CD8-positive, alpha-beta memory T cell (primary cell): ENCODE measurements around the gene UBQLN4. TPM values are rescaled to one million over a fixed set of nuclear protein-coding genes. Genes with fewer than 3 reads are reported as not detected.

Source experiments
- CTCF ChIA-PET: fragments of 350-600 bp; sonication (Branson Sonifier 250); formaldehyde crosslinking; loops from one replicate; lab custom pipeline; 2021; ENCODE audit warnings: antibody characterized with exemption; lab: Charles Lee
- POLR2A ChIA-PET: fragments of 350-600 bp; sonication (Branson Sonifier 250); formaldehyde crosslinking; loops from one replicate; lab custom pipeline; 2021; ENCODE audit warnings: antibody characterized with exemption; lab: Charles Lee
- DNase-seq, 5 donors: peaks; one replicate each; pipeline versions ENCODE4 v3.0.0 to v3.0.0-alpha.2; 2020 to 2022; ENCODE audit warnings: mixed read lengths in 1 of 5
- H3K27ac ChIP-seq: one replicate; pipeline ENCODE4 v1.7.0; 2013; ENCODE audit warnings: low read depth, mild to moderate bottlenecking, low read length, moderate library complexity
- H3K27me3 ChIP-seq: 2 replicates; pipeline ENCODE4 v1.7.0; 2013; ENCODE audit warnings: low read length, mild to moderate bottlenecking; ENCODE audit not compliant: insufficient read depth, poor library complexity, severe bottlenecking
- H3K36me3 ChIP-seq: 2 replicates; pipeline ENCODE4 v1.7.0; 2013; ENCODE audit warnings: mild to moderate bottlenecking, low read length, moderate library complexity; ENCODE audit not compliant: insufficient read depth
- H3K4me1 ChIP-seq: 2 replicates; pipeline ENCODE4 v1.7.0; 2013; ENCODE audit warnings: mild to moderate bottlenecking, low read length, moderate library complexity; ENCODE audit not compliant: insufficient read depth
- H3K4me3 ChIP-seq: 2 replicates; pipeline ENCODE4 v1.7.0; 2013; ENCODE audit warnings: mild to moderate bottlenecking, low read length
- H3K9me3 ChIP-seq: 2 replicates; pipeline ENCODE4 v1.7.0; 2013; ENCODE audit warnings: mild to moderate bottlenecking, low read length
- H3K27ac Mint-ChIP-seq, 8 donors: one replicate each; pipeline ENCODE4 v1.8.0; 2020 to 2021; ENCODE audit warnings: mixed read lengths in 8 of 8, mild to moderate bottlenecking in 6 of 8, inconsistent platforms in 3 of 8, moderate library complexity in 3 of 8
- H3K27me3 Mint-ChIP-seq, 2 donors: one replicate each; pipeline ENCODE4 v1.8.0; 2020 to 2021; ENCODE audit warnings: mixed read lengths in 2 of 2, mild to moderate bottlenecking in 1 of 2, moderate library complexity in 1 of 2
- H3K36me3 Mint-ChIP-seq, 3 donors: one replicate each; pipeline ENCODE4 v1.8.0; 2020 to 2021; ENCODE audit warnings: mixed read lengths in 3 of 3, inconsistent platforms in 1 of 3, mild to moderate bottlenecking in 1 of 3
- H3K4me1 Mint-ChIP-seq, 3 donors: one replicate each; pipeline ENCODE4 v1.8.0; 2020 to 2021; ENCODE audit warnings: mixed read lengths in 3 of 3, inconsistent platforms in 1 of 3, mild to moderate bottlenecking in 1 of 3
- H3K4me3 Mint-ChIP-seq, 7 donors: one replicate each; pipeline ENCODE4 v1.8.0; 2020 to 2021; ENCODE audit warnings: mixed read lengths in 7 of 7, mild to moderate bottlenecking in 6 of 7, moderate library complexity in 4 of 7, inconsistent platforms in 2 of 7
- H3K9me3 Mint-ChIP-seq, 5 donors: one replicate each; pipeline ENCODE4 v1.8.0; 2020 to 2022; ENCODE audit warnings: mixed read lengths in 5 of 5, mild to moderate bottlenecking in 3 of 5, moderate library complexity in 2 of 5, inconsistent platforms in 1 of 5
- polyA plus RNA-seq: library from polyadenylated mRNA; unstranded; fragments of 300-500 nt; fragmentation: Illumina TruSeq; gene quantifications from one replicate; pipeline ENCODE4 v1.2.3, GENCODE V29; 2021
- total RNA-seq, 2 experiments: library from RNA; stranded (reverse); gene quantifications; one replicate each; pipeline ENCODE4 v1.2.3, GENCODE V29; 2021

UBQLN4 gene
- total and polyA plus RNA-seq, 3 experiments from 2014 or later = 15.6 to 61.9 (median 59.4) TPM

GRCh38 chr1:155993595-155993994, 60.0 kb downstream of the UBQLN4 start:
- Mint-ChIP-seq H3K27ac (peak overlapping the region in 2 of 8 donors; percentile 47 to 85), H3K27me3 (peaks cover 0 to 2% of the 10 kb centered on the region in 2 donors), H3K4me1 (peaks cover 10 to 13% (median 10%) of the 10 kb centered on the region in 3 donors), H3K4me3 (no peak overlapping the region), H3K36me3 (no peaks in the 10 kb centered on the region), H3K9me3 (no peaks in the 10 kb centered on the region)
- Histone ChIP-seq H3K27ac (no peak overlapping the region), H3K27me3 (no peaks in the 10 kb centered on the region), H3K9me3 (no peaks in the 10 kb centered on the region), H3K4me1 (peaks cover 11% of the 10 kb centered on the region), H3K36me3 (no peaks in the 10 kb centered on the region), H3K4me3 (no peak overlapping the region)
- ChIA-PET CTCF (no interaction called here), POLR2A (interaction anchor here (0.6 kb wide), 1 partner anchor 205 kb away, joined by 3 read pairs; no protein-coding TSS in a partner anchor)
- DNase-seq = no peak

- H3K4me3 Mint-ChIP-seq = no peak overlapping the region
- no peaks in the 10 kb centered on the region for H3K36me3 Mint-ChIP-seq
- no peak overlapping the region for H3K27ac Mint-ChIP-seq
Observed at GRCh38 chr1:155990005-155990739, 63.4 kb downstream of the UBQLN4 start.

GRCh38 chr1:155989242-155990004, 64.2 kb downstream of the UBQLN4 start:
- peak; percentile 64 to 86 (median 70) for DNase-seq
- ChIA-PET CTCF (interaction anchor here (0.5 to 4.4 kb wide), 22 partner anchors 10 to 233 kb away, joined by 3 to 44 read pairs (median 4); partner anchors contain the start of genes ARHGEF2 and KHDC4), POLR2A (interaction anchor here (0.6 to 1.8 kb wide), 5 partner anchors 10 to 55 kb away, joined by 3 to 8 read pairs (median 5); partner anchors contain the start of gene KHDC4)
- H3K4me1 ChIP-seq = peaks cover 11% of the 10 kb centered on the region
- no peaks in the 10 kb centered on the region for H3K36me3 ChIP-seq
- Mint-ChIP-seq H3K9me3 (no peaks in the 10 kb centered on the region), H3K4me1 (peaks cover 10 to 14% (median 10%) of the 10 kb centered on the region in 3 donors), H3K36me3 (no peaks in the 10 kb centered on the region), H3K27ac (peak overlapping the region in 2 of 8 donors; percentile 56 to 71), H3K27me3 (no peaks in the 10 kb centered on the region), H3K4me3 (no peak overlapping the region)
- no peak overlapping the region for H3K27ac ChIP-seq
- H3K27me3 ChIP-seq = no peaks in the 10 kb centered on the region
- no peaks in the 10 kb centered on the region for H3K9me3 ChIP-seq
- no peak overlapping the region for H3K4me3 ChIP-seq

More at GRCh38 chr1:155990005-155990739, 63.4 kb downstream of the UBQLN4 start:
- Histone ChIP-seq H3K4me3 (no peak overlapping the region), H3K4me1 (peaks cover 11% of the 10 kb centered on the region), H3K9me3 (no peaks in the 10 kb centered on the region), H3K36me3 (no peaks in the 10 kb centered on the region), H3K27ac (no peak overlapping the region), H3K27me3 (no peaks in the 10 kb centered on the region)
- CTCF ChIA-PET = interaction anchor here (0.5 to 4.4 kb wide), 22 partner anchors 11 to 234 kb away, joined by 3 to 44 read pairs (median 4); partner anchors contain the start of genes ARHGEF2 and KHDC4
- H3K27me3 Mint-ChIP-seq = no peaks in the 10 kb centered on the region
- DNase-seq = no peak
- POLR2A ChIA-PET = interaction anchor here (1.0 to 1.8 kb wide), 4 partner anchors 10 to 56 kb away, joined by 3 to 8 read pairs (median 4); partner anchors contain the start of gene KHDC4
- no peaks in the 10 kb centered on the region for H3K9me3 Mint-ChIP-seq
- peaks cover 10 to 13% (median 10%) of the 10 kb centered on the region in 3 donors for H3K4me1 Mint-ChIP-seq

Other genes starting within 250 kb of the UBQLN4 start
- gene GON4L, start 196.6 kb downstream of the UBQLN4 start, total RNA-seq = 10 to 100 TPM; 53.3 to 60.8 TPM
- gene GON4L, start 196.6 kb downstream of the UBQLN4 start, polyA plus RNA-seq = 42.9 TPM
- gene SYT11, start 194.2 kb downstream of the UBQLN4 start, total RNA-seq = 10 to 100 TPM; 22.7 TPM
- gene SYT11, start 194.2 kb downstream of the UBQLN4 start, polyA plus RNA-seq = 19.3 TPM
- gene RIT1, start 142.4 kb downstream of the UBQLN4 start, total RNA-seq = 10 to 100 TPM; 13.7 to 16.9 TPM
- gene RIT1, start 142.4 kb downstream of the UBQLN4 start, polyA plus RNA-seq = 17.7 TPM
- 10 to 100 TPM; 58.8 to 61.2 TPM for gene KHDC4, start 119.4 kb downstream of the UBQLN4 start, total RNA-seq
- gene KHDC4, start 119.4 kb downstream of the UBQLN4 start, polyA plus RNA-seq = 8.2 TPM
- gene RXFP4, start 112.2 kb downstream of the UBQLN4 start, total RNA-seq = not detected
- 0.29 TPM for gene RXFP4, start 112.2 kb downstream of the UBQLN4 start, polyA plus RNA-seq
- 100 to 1,000 TPM; 168 to 176 TPM for gene ARHGEF2, start 75.3 kb downstream of the UBQLN4 start, total RNA-seq
- gene ARHGEF2, start 75.3 kb downstream of the UBQLN4 start, polyA plus RNA-seq = 18.8 TPM
- gene SSR2, start 32.8 kb downstream of the UBQLN4 start, total RNA-seq = 100 to 1,000 TPM; 187 to 190 TPM
- gene SSR2, start 32.8 kb downstream of the UBQLN4 start, polyA plus RNA-seq = 380 TPM
- 10 to 100 TPM; 61.9 to 67.4 TPM for gene LAMTOR2, start 984 bp upstream of the UBQLN4 start, total RNA-seq
- 134 TPM for gene LAMTOR2, start 984 bp upstream of the UBQLN4 start, polyA plus RNA-seq
- gene RAB25, start 7.4 kb upstream of the UBQLN4 start, total RNA-seq = not detected
- gene RAB25, start 7.4 kb upstream of the UBQLN4 start, polyA plus RNA-seq = 0.76 TPM
- gene MEX3A, start 28.7 kb upstream of the UBQLN4 start, total RNA-seq = 1 to 10 TPM in 1 of 2 experiments, under 1 TPM in 1; 0.24 to 1.0 TPM
- gene MEX3A, start 28.7 kb upstream of the UBQLN4 start, polyA plus RNA-seq = not detected
- 100 to 1,000 TPM; 325 to 335 TPM for gene LMNA, start 60.9 kb upstream of the UBQLN4 start, total RNA-seq
- gene LMNA, start 60.9 kb upstream of the UBQLN4 start, polyA plus RNA-seq = 13.9 TPM
- 10 to 100 TPM; 21.6 to 23.0 TPM for gene SEMA4A, start 99.8 kb upstream of the UBQLN4 start, total RNA-seq
- 10.7 TPM for gene SEMA4A, start 99.8 kb upstream of the UBQLN4 start, polyA plus RNA-seq
- 10 to 100 TPM; 30.8 to 32.4 TPM for gene SLC25A44, start 140.3 kb upstream of the UBQLN4 start, total RNA-seq
- 21.4 TPM for gene SLC25A44, start 140.3 kb upstream of the UBQLN4 start, polyA plus RNA-seq
- 10 to 100 TPM; 85.9 to 88.3 TPM for gene PMF1, start 159.2 kb upstream of the UBQLN4 start, total RNA-seq
- 83.3 TPM for gene PMF1, start 159.2 kb upstream of the UBQLN4 start, polyA plus RNA-seq
- 1 to 10 TPM in 1 of 2 experiments, under 1 TPM in 1; 0.97 to 1.5 TPM for gene BGLAP, start 188.4 kb upstream of the UBQLN4 start, total RNA-seq
- not detected for gene BGLAP, start 188.4 kb upstream of the UBQLN4 start, polyA plus RNA-seq
- 1 to 10 TPM; 1.9 TPM for gene PAQR6, start 194.3 kb upstream of the UBQLN4 start, total RNA-seq
- 0.53 TPM for gene PAQR6, start 194.3 kb upstream of the UBQLN4 start, polyA plus RNA-seq
- gene SMG5, start 229.0 kb upstream of the UBQLN4 start, total RNA-seq = 100 to 1,000 TPM; 110 to 117 TPM
- 27.3 TPM for gene SMG5, start 229.0 kb upstream of the UBQLN4 start, polyA plus RNA-seq
- gene TMEM79, start 230.5 kb upstream of the UBQLN4 start, total RNA-seq = 10 to 100 TPM; 10.8 to 11.2 TPM
- 5.6 TPM for gene TMEM79, start 230.5 kb upstream of the UBQLN4 start, polyA plus RNA-seq
- 10 to 100 TPM; 19.5 to 20.9 TPM for gene GLMP, start 241.9 kb upstream of the UBQLN4 start, total RNA-seq
- gene GLMP, start 241.9 kb upstream of the UBQLN4 start, polyA plus RNA-seq = 18.9 TPM
- gene VHLL, start 245.5 kb upstream of the UBQLN4 start, total RNA-seq = under 1 TPM in 1 of 2 experiments, not detected in 1; 0.35 TPM
- not detected for gene VHLL, start 245.5 kb upstream of the UBQLN4 start, polyA plus RNA-seq